Lower leg skin (tissue), 3 donors: ENCODE measurements around the gene PTCH1.

Experiments used
- CTCF ChIP-seq, 3 donors: fragments of 450-650 bp; IDR thresholded peaks; one replicate each; pipeline ENCODE4 v1.5.1; 2016; ENCODE audit warnings: antibody characterized with exemption in 3 of 3, mild to moderate bottlenecking in 3 of 3, moderate library complexity in 2 of 3
- POLR2A ChIP-seq, 2 donors: fragments of 450-650 bp; IDR thresholded peaks; one replicate each; pipeline ENCODE4 v1.6.1; 2016 to 2017; ENCODE audit warnings: antibody characterized with exemption in 2 of 2, mild to moderate bottlenecking in 1 of 2, moderate library complexity in 1 of 2

GRCh38 chr9:95557142-95557541 lies 40.4 kb upstream of the PTCH1 start:
- TF ChIP-seq POLR2A (IDR thresholded peaks at IDR 0.05) (no peak), CTCF (IDR thresholded peaks at IDR 0.05) (peak in 1 of 3 donors; percentile 12)
